H54 (cell line): Measurements from ENCODE around the gene KIF4A.
A peak's percentile ranks its signal among the peaks of the same experiment; 100 is the strongest.

Source experiments
- DNase-seq: peaks from one replicate; pipeline ENCODE4 v3.0.0; 2011; ENCODE audit warnings: low spot score, mixed read lengths; ENCODE audit not compliant: insufficient read length
- FAIRE-seq: peaks from 3 replicates; lab custom pipeline; 2011; peaks lifted over from hg19 to GRCh38; lab: Jason Lieb, UNC
- POLR2A ChIP-seq: IDR thresholded peaks from 2 replicates; pipeline ENCODE4 v1.6.1; 2011; ENCODE audit warnings: low read depth, mild to moderate bottlenecking, low read length

The KIF4A gene

DNA sequence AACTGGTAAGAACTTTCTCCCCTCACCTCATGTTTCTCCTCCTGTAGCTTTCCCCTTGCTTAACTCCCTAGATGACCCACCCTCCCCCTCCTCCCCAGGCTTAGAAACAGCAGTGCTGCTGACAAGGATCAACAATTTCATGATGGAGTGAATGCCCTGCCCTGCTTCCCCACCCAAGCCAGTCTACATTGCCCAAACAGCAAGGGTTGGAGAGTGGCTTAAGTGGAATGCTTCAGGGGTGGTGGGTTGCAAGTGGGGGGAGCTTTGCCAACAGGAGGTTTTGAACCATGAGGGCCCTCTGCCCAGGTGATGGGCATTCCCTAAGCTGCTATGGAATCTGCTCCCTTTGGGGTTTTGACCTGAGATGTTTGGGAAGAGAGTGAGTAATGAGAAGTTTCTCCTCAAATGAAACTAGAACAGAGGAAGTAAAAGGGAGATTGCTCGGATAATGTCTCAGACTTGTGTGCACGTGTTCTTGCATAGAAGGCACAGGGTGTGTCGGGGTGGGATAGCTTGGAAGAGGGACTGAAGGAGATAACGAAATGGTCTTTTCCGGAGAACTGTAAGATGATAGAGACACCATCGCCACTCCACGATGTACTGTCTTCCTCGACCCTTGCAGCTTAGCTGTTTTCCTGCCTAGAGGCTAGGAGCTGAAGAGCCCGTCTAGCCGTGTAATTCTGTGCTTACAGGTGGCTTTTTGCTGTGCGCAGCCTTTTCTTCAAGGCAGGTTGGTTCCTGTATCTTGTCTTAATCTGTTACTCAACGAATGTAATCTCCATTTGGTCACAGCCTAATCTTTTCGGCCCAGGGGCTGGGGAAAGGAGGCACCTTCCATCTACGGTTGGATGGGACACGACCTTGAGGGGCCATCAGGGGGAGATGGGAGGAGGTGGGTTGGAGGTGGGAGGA lies 143.3 kb downstream of the KIF4A start:
- no peak for DNase-seq
- no peak for FAIRE-seq

DNA sequence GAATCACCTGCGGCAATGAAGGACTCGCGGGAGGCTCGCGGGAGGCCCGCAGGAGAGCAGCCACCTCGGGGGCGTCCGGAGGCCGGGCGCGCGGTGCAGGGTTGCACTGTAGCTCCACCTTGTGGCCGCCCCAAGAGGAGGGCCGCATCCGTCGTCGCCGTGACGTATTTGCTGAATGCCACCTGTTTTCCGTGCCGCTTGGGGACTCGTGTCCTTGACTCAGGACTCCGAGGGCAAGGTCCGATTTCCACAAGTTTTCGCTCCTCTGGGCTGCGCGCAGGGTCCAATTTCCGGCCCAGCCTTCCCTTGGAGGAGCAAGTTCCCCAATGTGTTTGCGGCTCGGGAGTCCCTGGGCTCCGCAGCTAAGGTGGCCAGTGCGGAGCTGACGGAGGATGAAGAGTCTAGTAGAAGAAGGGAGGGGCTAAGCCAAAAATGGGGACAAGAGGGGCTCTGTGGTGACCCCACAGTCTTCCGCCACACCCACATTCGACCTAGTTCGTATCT lies 144.0 kb downstream of the KIF4A start:
- no peak for TF ChIP-seq POLR2A
- DNase-seq: peak; percentile 58
- no peak for FAIRE-seq

More for the DNA sequence above, 143.3 kb downstream of the KIF4A start:
- no peak for TF ChIP-seq POLR2A

- peak; percentile 83 for DNase-seq
- no peak for FAIRE-seq
- TF ChIP-seq POLR2A: peak; percentile 74
Measured at GRCh38 chrX:70434352-70434866, 144.5 kb downstream of the KIF4A start.

- no peak for DNase-seq
- no peak for TF ChIP-seq POLR2A
- FAIRE-seq: no peak
Measured at GRCh38 chrX:70434914-70435586, 145.1 kb downstream of the KIF4A start.

GRCh38 chrX:70436343-70436742 lies 146.4 kb downstream of the KIF4A start:
- no peak for DNase-seq
- no peak for TF ChIP-seq POLR2A
- no peak for FAIRE-seq

GRCh38 chrX:70437011-70437410 lies 147.1 kb downstream of the KIF4A start:
- TF ChIP-seq POLR2A: no peak
- no peak for DNase-seq
- no peak for FAIRE-seq

- FAIRE-seq (no peak), DNase-seq (no peak)
- TF ChIP-seq POLR2A: no peak
Measured at GRCh38 chrX:70437921-70438665, 148.2 kb downstream of the KIF4A start.

DNA sequence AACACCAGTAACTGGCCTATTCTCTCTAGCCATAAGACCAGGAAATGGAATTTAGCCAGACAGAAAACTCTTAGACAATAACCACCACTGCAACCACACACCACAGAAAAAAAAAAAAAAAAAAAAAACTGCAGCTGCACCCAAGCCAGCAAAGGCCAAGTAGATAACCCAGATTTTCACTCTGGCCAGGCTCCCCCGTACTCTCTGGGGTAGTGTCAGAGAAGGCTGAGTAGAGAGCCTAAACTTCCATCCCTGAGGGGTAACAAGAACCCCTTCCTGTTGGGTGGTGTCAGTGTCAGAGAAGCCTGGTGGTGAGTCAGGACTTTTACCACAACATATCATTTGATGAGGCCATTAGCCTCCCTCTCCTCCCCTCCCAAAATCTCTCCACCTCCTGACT lies 149.1 kb downstream of the KIF4A start:
- no peak for DNase-seq
- no peak for FAIRE-seq
- TF ChIP-seq POLR2A: no peak

DNA sequence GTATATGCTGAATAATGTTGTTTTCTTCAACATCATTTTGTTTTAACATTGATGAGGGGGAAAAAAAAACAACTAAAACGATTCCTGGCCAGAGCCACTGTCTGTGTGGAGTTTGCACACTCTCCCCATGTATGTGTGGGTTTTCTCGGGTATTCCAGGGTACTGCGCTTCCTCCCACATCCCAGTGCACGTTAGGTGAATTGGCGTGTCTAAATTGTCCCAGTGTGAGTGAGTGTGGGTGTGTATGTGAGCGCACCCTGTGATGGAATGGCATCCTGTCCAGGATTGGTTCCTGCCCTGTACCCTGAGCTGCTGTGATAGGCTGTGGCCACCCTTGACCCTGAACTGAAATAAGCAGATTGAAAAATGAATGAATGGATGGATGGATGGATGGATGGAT lies 152.3 kb downstream of the KIF4A start:
- DNase-seq (no peak), FAIRE-seq (no peak)
- TF ChIP-seq POLR2A: no peak

DNA sequence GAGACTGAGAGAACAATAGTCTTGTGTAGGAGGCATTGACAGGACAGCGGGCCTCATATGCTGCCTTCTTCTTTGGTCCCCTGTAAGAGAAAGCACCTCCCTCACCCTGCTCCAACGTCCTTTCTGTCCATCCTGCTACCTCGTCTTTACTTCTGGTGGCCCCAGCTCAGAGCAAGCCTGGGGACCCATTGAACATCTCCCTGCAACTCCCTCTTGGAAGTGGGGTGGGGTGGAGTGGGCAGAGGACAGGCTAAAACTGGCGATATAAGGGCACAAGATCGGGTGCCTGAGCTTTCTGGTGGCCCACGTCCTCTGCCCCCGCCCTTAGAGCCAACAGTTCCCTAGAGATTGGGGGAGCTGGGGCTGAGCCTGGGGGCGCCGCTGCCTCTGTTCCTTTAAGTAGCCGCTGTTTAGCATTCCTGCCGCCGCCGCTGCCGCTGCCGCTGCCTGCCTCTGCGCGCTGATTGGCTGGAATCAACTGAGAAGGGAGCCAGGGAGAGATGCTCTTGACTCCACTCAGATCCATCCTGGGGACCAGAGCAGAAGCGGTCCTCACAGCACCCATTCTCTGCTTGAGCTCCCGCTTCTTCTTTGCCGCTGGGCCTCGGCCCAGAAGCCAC lies 154.5 kb downstream of the KIF4A start, which contains the start of gene DLG3:
Gene DLG3, plus strand, starts transcription at position 510 of the 620 bp plus-strand sequence. CDS start 367 bp downstream, outside the sequence.
- DNase-seq (peak; percentile 57), FAIRE-seq (no peak)
- 0 out of 2 replicates have a peak, but pooled peaks have one; percentile 27 for TF ChIP-seq POLR2A

DNA sequence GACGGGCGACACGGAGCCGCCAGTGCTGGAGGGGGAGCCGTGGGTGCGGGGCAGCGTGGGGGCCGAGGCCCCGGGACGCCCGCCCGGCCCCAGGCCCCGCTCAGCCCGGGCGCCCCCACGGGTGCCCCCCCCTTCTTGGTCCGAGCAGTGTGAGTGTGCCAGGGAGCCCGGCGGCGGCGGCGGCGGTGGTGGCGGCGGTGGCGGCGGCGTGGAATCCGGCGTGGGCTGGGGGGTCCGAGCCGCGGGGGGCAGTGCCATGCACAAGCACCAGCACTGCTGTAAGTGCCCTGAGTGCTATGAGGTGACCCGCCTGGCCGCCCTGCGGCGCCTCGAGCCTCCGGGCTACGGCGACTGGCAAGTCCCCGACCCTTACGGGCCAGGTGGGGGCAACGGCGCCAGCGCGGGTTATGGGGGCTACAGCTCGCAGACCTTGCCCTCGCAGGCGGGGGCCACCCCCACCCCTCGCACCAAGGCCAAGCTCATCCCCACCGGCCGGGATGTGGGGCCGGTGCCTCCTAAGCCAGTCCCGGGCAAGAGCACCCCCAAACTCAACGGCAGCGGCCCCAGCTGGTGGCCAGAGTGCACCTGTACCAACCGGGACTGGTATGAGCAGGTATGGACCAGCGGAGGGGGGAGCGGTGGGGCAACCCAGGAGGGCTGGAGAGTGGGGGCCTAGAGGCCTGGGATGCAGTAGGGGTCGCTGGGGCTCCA lies 155.2 kb downstream of the KIF4A start:
- TF ChIP-seq POLR2A: no peak
- no peak for DNase-seq
- FAIRE-seq: no peak

DNA sequence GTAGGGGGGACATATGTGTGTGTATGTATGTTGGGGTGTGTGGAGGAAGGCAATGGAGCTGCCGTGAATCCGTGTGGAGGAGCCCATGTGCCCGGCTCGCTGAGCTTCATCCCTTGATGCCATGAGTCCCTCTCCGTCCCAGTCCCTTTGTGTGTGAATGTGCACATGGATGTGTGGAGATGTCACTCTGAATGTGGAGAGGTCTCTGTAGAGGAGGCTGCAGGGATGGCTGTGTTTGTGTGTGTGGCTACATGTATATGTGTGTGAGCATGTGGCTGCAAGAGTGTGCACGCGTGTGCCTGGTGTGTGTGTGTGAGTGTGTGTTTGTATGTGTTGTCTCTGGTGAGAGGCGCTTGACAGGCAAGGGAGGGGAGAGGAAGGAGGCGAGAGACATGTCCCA lies 156.0 kb downstream of the KIF4A start:
- no peak for TF ChIP-seq POLR2A
- DNase-seq: no peak
- no peak for FAIRE-seq
